ENCODE results near the gene ANKRD7.
A peak's percentile ranks its signal among the peaks of the same experiment; 100 is the strongest.

Gene ANKRD7

GRCh38 chr7:118224521-118224920 is at the start of gene ANKRD7:
Gene ANKRD7 (plus strand): TSS chr7:118224704. CDS start chr7:118224831, 127 bp downstream.
- no peak for DNase-seq

- DNase-seq: no peak
These were observed 48.8 kb upstream of the ANKRD7 start for GRCh38 chr7:118175740-118176139.

GRCh38 chr7:118179191-118179590 is 45.3 kb upstream of the ANKRD7 start:
- DNase-seq: no peak

DNA sequence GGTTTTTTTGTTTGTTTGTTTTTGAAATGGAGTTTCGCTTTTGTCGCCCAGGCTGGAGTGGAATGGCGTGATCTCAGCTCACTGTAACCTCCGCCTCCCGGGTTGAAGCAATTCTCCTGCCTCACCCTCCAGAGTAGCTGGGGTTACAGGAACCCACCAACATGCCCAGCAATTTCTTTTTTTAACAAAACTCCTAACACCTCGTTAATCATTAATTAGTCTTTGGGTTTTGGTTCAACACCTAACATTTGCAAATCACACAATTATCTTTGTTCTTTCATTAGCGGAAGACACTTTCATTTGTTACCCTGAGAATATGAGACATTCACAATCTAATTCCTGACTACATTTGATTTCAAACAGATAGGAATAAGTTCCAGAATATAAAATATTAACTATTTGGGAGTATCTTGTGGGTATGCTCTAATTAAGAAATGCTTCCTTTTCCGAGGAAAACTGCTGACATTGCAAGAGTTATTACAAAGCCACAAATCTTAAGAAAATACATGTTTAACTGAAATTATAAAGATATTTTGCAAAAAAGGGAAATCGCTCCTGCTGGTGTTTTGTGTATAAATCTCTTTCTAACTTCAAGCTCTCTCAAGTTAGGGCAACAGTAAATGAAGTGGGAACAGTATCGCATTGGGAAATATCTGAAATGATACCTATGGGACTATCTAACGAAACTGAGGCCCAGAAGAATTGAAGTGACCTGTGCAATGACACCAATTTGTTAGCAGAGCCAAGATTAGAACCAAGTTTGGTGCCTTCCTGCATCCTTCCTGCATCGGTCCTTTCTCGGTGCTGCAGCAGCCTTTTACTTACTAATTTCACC is 41.7 kb upstream of the ANKRD7 start:
- DNase-seq: no peak

DNA sequence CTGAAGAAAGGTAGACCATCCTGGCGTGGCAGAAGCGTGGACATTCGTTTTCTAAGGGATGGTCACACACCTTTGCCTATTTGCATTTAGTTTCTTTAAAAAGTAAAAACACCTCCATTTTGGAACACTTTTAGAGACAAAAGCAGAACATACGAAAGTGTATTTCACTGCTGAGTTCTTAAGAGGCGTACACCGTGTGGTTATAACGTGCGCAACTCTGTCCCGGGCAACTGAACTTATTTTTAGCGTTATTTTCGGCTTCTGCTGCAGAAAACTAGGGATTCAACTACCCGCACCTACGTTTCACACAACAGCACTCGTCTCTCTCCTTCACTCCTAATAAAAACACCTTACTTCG is 41.1 kb upstream of the ANKRD7 start:
- peak in 1 of 2 experiments; percentile 34 for DNase-seq

GRCh38 chr7:118183786-118184564 is 40.5 kb upstream of the ANKRD7 start, which contains the start of gene LSM8:
Gene LSM8 (plus strand): TSS chr7:118184164. CDS start chr7:118184224, 60 bp downstream.
- DNase-seq: peak; percentile 94 to 97

DNA sequence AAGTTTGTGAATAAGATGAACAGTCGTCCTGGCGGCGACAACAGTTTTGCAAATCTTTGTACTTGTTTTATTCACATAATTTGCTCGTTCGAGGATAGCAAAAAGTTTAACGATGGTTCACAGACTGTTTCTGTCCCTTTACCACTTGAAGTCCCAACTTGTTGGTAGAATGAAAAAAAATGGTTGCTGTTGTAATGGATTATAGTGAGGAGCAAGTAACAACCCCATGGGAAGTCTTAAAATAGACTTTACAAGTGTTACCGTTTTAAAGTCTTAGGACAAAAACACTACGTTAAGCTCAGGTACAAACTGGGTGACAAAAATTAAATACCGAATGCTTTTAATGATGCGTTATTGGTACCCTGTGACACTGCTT is 40.0 kb upstream of the ANKRD7 start:
- DNase-seq: no peak

GRCh38 chr7:118185163-118185860 is 39.2 kb upstream of the ANKRD7 start:
- no peak for DNase-seq

- DNase-seq: no peak
These were observed 38.0 kb upstream of the ANKRD7 start for GRCh38 chr7:118186501-118186900.

DNA sequence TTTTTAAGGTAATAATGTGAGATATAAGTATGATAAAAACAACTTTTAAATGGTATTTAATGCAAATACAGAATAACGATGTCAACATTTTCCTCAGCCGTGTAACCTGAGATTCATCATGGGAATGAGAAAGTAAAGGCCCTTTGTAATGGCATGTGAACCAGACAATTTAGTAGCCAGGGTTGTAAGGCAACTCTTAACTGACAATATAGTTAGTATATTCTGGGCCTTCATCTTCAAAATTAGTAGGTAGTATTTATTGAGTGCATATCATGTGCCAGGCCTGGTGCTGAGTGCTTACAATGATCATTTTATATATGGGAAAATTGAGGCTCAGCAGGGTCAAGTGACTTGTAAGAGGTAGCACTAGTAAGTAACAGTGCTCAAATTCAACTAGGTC is 29.9 kb upstream of the ANKRD7 start:
- DNase-seq: no peak

GRCh38 chr7:118195837-118196474 is 28.5 kb upstream of the ANKRD7 start:
- peak in 1 of 2 experiments; percentile 46 for DNase-seq

DNA sequence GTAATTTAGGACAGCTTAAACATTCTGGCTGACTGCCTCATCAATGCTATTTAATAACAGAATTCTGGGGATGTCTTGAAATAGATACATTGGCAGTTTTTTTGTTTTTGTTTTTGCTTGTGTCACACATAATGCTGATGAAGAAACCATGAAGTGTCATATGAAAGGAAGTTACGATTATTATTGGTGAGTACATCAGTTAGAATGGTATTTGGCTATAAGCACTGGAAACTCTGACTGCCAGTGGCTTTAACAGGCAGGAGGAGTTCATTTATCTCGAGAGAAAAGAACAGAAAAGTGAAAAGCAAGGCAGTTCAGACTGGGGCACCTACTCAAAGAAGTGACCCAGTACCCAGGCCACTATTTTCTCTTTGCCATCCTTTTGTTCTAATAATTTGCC is 22.4 kb upstream of the ANKRD7 start:
- no peak for DNase-seq

GRCh38 chr7:118214051-118214832 is 10.3 kb upstream of the ANKRD7 start:
- peak; percentile 86 to 87 for DNase-seq

GRCh38 chr7:118214833-118215182 is 9.7 kb upstream of the ANKRD7 start:
- DNase-seq: no peak

GRCh38 chr7:118217210-118217619 is 7.3 kb upstream of the ANKRD7 start:
- no peak for DNase-seq

- no peak for DNase-seq
These were observed 5.9 kb upstream of the ANKRD7 start for GRCh38 chr7:118218413-118219156.

DNA sequence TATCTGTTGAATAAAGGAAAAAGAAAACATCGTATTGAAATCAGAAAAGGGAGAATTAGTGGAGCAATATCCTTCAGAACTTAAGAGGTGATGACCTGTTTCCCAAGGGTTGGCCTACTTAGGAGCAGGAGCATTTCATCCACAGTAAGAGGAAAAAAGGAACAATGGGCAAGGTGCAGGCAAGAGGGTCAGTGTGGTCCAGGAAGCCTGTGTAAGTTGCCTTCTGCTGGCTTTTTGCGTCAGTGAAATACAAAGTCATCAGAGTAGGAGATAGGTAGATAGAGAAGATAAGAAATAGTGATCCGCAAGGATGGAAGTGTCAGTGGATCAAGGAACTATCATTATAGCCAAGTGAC is 5.4 kb upstream of the ANKRD7 start:
- DNase-seq: no peak

- no peak for DNase-seq
These were observed 3.9 kb upstream of the ANKRD7 start for GRCh38 chr7:118220583-118220982.

GRCh38 chr7:118222591-118222990 is 1.9 kb upstream of the ANKRD7 start:
- no peak for DNase-seq

DNA sequence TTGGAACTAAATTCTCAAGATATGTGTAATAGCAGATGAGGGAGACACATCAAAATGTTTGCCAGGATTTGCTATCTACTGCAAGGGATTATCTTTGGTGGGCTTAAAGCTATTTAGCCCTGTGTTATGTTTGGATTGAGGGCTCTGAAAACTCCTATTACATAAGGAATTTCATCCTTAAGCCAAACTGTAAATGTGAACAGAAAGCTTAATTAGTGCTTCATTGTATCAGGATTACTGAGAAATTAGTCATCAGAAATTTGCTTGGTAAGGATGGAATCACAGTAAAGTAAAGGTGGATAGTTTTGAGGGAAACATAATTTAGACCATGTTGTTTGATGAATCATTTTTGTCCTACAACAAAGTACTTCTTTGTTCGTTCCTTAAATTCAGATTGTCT is 8.3 kb downstream of the ANKRD7 start:
- DNase-seq: no peak

DNA sequence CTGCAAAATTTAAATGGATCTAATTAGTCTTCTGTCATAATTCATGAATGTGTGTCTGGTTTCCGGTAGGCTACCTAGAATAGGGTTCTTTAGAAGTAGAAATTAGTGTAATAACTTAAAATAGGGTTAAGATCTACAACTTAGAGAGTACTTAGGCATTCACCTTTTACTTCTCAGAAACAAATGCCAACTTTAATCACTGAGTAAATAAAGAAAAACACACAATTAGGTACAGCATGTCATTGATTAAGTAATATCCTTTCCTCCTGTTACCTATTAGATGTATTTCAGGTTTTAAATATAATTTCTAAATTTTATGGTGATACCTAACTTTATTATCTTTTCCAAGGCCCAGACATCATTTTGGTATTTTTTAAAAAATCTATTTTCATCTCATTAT is 9.3 kb downstream of the ANKRD7 start:
- no peak for DNase-seq

- no peak for DNase-seq
These were observed 14.5 kb downstream of the ANKRD7 start for GRCh38 chr7:118239014-118239413.

All from activated T-cell treated with anti-CD3 and anti-CD28 coated beads, Interleukin-2, amount 50 U/mL, for 48 hours (primary cell).